K562 (cell line): ENCODE results near the gene BCL11A. TPM values are rescaled to one million over a fixed set of nuclear protein-coding genes. Genes with fewer than 3 reads are reported as not detected.

Experiments used
- ATAC-seq: fragments of 200-7000 bp; cut with Tn5 transposase; 3 replicates; pipeline ENCODE4 v1.9.1; 2020; ENCODE audit warnings: moderate library complexity
- BruUV-seq: library from RNA; stranded (reverse); fragments of 400-500 nt; replicated peaks from 2 replicates; lab custom pipeline; 2021; lab: Mats Ljungman, UMichigan
- CTCF ChIA-PET: fragments of 300-600 bp; formaldehyde crosslinking; extraction: SDS; loops from one replicate; lab custom pipeline; 2021; ENCODE audit warnings: low intra/inter-chr PET ratio; lab: Yijun Ruan, JAX
- POLR2A ChIA-PET: fragments of 300-600, 350-650 bp; sonication (Branson Sonifier 250); formaldehyde crosslinking; extraction: SDS; loops from one replicate; lab custom pipeline; 2021; ENCODE audit warnings: antibody characterized with exemption, inconsistent platforms; lab: Yijun Ruan, JAX
- DNase-seq, 4 experiments: peaks; one replicate each; pipeline versions ENCODE4 v3.0.0 to v3.0.0-alpha.2; 2011 to 2018; ENCODE audit warnings: low spot score in 3 of 4, mixed read lengths in 3 of 4; ENCODE audit errors: extremely low read depth in 1 of 4
- FAIRE-seq: peaks from 2 replicates; lab custom pipeline; 2011; peaks lifted over from hg19 to GRCh38; lab: Jason Lieb, UNC
- H2AFZ ChIP-seq: 2 replicates; pipeline ENCODE4 v1.6.0; 2011; ENCODE audit warnings: low read depth, low read length, control low read depth, inconsistent platforms
- H3K27ac ChIP-seq: fragments of 200-600 bp; 3 replicates; pipeline ENCODE4 v1.8.0; 2011; ENCODE audit warnings: low read depth, mild to moderate bottlenecking, control low read depth, inconsistent platforms, low read length, moderate library complexity, mixed read lengths; ENCODE audit errors: extremely low read depth
- H3K27me3 ChIP-seq, 2 experiments: fragments of 300-600 bp in 1 of 2; 2 replicates in 1 of 2; 3 replicates in 1 of 2; pipeline versions ENCODE4 v1.6.0 to v1.8.0; 2011; ENCODE audit warnings: inconsistent platforms in 2 of 2, low read length in 2 of 2, mild to moderate bottlenecking in 1 of 2, mixed read lengths in 1 of 2, moderate library complexity in 1 of 2; ENCODE audit not compliant: control insufficient read depth in 2 of 2, insufficient read depth in 2 of 2
- H3K36me3 ChIP-seq: fragments of 300-600 bp; 3 replicates; pipeline ENCODE4 v1.8.0; 2011; ENCODE audit warnings: mild to moderate bottlenecking, low read length, inconsistent platforms; ENCODE audit not compliant: control insufficient read depth, insufficient read depth
- H3K4me1 ChIP-seq, 2 experiments: fragments of 200-600 bp in 1 of 2; replicated peaks in 1 of 2; 2 replicates in 1 of 2; 3 replicates in 1 of 2; pipeline versions ENCODE4 v1.5.1 to v1.8.0; 2011; ENCODE audit warnings: inconsistent platforms in 2 of 2, low read length in 2 of 2, mild to moderate bottlenecking in 1 of 2, mixed read lengths in 1 of 2, moderate library complexity in 1 of 2; ENCODE audit not compliant: control insufficient read depth in 2 of 2, insufficient read depth in 2 of 2
- H3K4me2 ChIP-seq: 2 replicates; pipeline ENCODE4 v1.6.1; 2011; ENCODE audit warnings: low read length, control low read depth, inconsistent platforms, mixed read lengths; ENCODE audit not compliant: insufficient read depth
- H3K4me3 ChIP-seq: fragments of 200-600 bp; sonication (generic), shearing (Covaris generic); 2 replicates; pipeline ENCODE4 v1.5.1; 2016; ENCODE audit warnings: control low read depth, inconsistent platforms
- H3K79me2 ChIP-seq: fragments of 200-600 bp; 3 replicates; pipeline ENCODE4 v1.8.0; 2011; ENCODE audit warnings: low read length, inconsistent platforms; ENCODE audit not compliant: control insufficient read depth, insufficient read depth
- H3K9ac ChIP-seq, 2 experiments: 2 replicates each; pipeline versions ENCODE4 v1.6.0 to v1.6.1; 2011; ENCODE audit warnings: low read depth in 2 of 2, low read length in 2 of 2, control low read depth in 1 of 2, inconsistent platforms in 1 of 2, mild to moderate bottlenecking in 1 of 2, mixed read lengths in 1 of 2; ENCODE audit not compliant: insufficient read depth in 1 of 2
- H3K9me1 ChIP-seq: one replicate; pipeline ENCODE4 v1.6.0; 2011; ENCODE audit warnings: inconsistent platforms, mild to moderate bottlenecking, low read length, moderate library complexity; ENCODE audit not compliant: control insufficient read depth, insufficient read depth
- H3K9me3 ChIP-seq: replicated peaks from 2 replicates; pipeline ENCODE4 v1.5.1; 2011; ENCODE audit warnings: low read depth, low read length, inconsistent platforms; ENCODE audit not compliant: control insufficient read depth, insufficient read depth
- H4K20me1 ChIP-seq: replicated peaks from 2 replicates; pipeline ENCODE4 v1.6.1; 2011; ENCODE audit warnings: low read length, inconsistent platforms, mixed read lengths; ENCODE audit not compliant: control insufficient read depth, insufficient read depth
- CTCF ChIP-seq, 3 experiments: IDR thresholded peaks in 2 of 3; conservative IDR thresholded peaks in 1 of 3; 2 replicates each; pipeline ENCODE4 v1.5.1; 2011 to 2012; ENCODE audit warnings: low read length in 3 of 3, mild to moderate bottlenecking in 3 of 3, control low read depth in 2 of 3, improper control_type of control experiment in 1 of 3, inconsistent platforms in 1 of 3, low read depth in 1 of 3, mixed read lengths in 1 of 3, moderate library complexity in 1 of 3; ENCODE audit not compliant: insufficient read depth in 2 of 3
- CXXC5 ChIP-seq: fragments of 250-450 bp; sonication (Bioruptor Pico); IDR thresholded peaks from 2 replicates; pipeline ENCODE4 v1.8.0; 2022; ENCODE audit warnings: inconsistent platforms, mild to moderate bottlenecking, moderate library complexity
- DLX4 ChIP-seq: fragments of 250-450 bp; sonication (Bioruptor Pico); IDR thresholded peaks from 2 replicates; pipeline ENCODE4 v1.6.1; 2021; ENCODE audit warnings: mild to moderate bottlenecking
- EGR1 ChIP-seq: fragments of 450-650 bp; conservative IDR thresholded peaks from 2 replicates; pipeline ENCODE4 v1.6.1; 2017; ENCODE audit warnings: mild to moderate bottlenecking
- ETV1 ChIP-seq: fragments of 450-650 bp; conservative IDR thresholded peaks from 2 replicates; pipeline ENCODE4 v1.6.1; 2016; ENCODE audit warnings: missing genetic modification characterization, control low read depth, low read depth, missing compliant biosample characterization
- JUN ChIP-seq, 2 experiments: sonication (generic) in 1 of 2; formaldehyde crosslinking in 1 of 2; IDR thresholded peaks; 2 replicates each; pipeline versions ENCODE4 v1.6.1 to v1.8.0; 2012 to 2022; ENCODE audit warnings: borderline replicate concordance in 2 of 2, mild to moderate bottlenecking in 2 of 2, improper control_type of control experiment in 1 of 2, low read depth in 1 of 2, low read length in 1 of 2, missing genetic modification reagents in 1 of 2
- MAZ ChIP-seq, 2 experiments: fragments of 450-650 bp in 1 of 2; sonication (generic) in 1 of 2; formaldehyde crosslinking; IDR thresholded peaks in 1 of 2; conservative IDR thresholded peaks in 1 of 2; 2 replicates each; pipeline versions ENCODE4 v1.4.0 to v1.5.0; 2020; ENCODE audit warnings: mild to moderate bottlenecking in 1 of 2, missing genetic modification reagents in 1 of 2
- RAD21 ChIP-seq, 2 experiments: fragments of 250-450 bp in 1 of 2; fragments of 450-650 bp in 1 of 2; sonication (Bioruptor Pico) in 1 of 2; formaldehyde crosslinking in 1 of 2; IDR thresholded peaks in 1 of 2; conservative IDR thresholded peaks in 1 of 2; 2 replicates each; pipeline versions ENCODE4 v1.4.0 to v1.8.0; 2020 to 2022; ENCODE audit warnings: mild to moderate bottlenecking in 2 of 2, moderate library complexity in 1 of 2
- STAG1 ChIP-seq: sonication (generic); formaldehyde crosslinking; IDR thresholded peaks from 2 replicates; pipeline ENCODE4 v1.5.0; 2020; ENCODE audit warnings: missing genetic modification reagents, borderline replicate concordance
- TRIM24 ChIP-seq, 2 experiments: fragments of 450-650 bp; IDR thresholded peaks; 2 replicates each; pipeline ENCODE4 v1.6.1; 2016
- VEZF1 ChIP-seq: fragments of 200-800 bp; sonication (Bioruptor generic); IDR thresholded peaks from 2 replicates; pipeline ENCODE4 v1.6.1; 2017; ENCODE audit warnings: missing genetic modification characterization, missing compliant biosample characterization
- YY1 ChIP-seq, 3 experiments: IDR thresholded peaks; 2 replicates each; pipeline ENCODE4 v1.6.1; 2011; ENCODE audit warnings: low read length in 2 of 3, mild to moderate bottlenecking in 2 of 3, moderate library complexity in 2 of 3, borderline replicate concordance in 1 of 3, control low read depth in 1 of 3, low read depth in 1 of 3; ENCODE audit not compliant: insufficient read depth in 3 of 3, insufficient replicate concordance in 2 of 3, control insufficient read depth in 1 of 3, insufficient read length in 1 of 3; ENCODE audit errors: extremely low read depth in 1 of 3
- WGBS: fragments of 100-300 bp; shearing (Covaris generic); methylation state at CpG from one replicate; pipeline ENCODE4 v1.1.6; 2016; ENCODE audit warnings: low coverage, mixed read lengths; ENCODE audit not compliant: insufficient coverage; ENCODE audit errors: missing lambda C conversion rate; 5-methylcytosine and 5-hydroxymethylcytosine counted together
- in situ Hi-C: fragments of 300-500 bp; cut with MboI; formaldehyde crosslinking; loops from 4 replicates; pipeline ENCODE4 v1.15.0; 2018; ENCODE audit warnings: inconsistent platforms, mixed read lengths
- intact Hi-C: fragments of 100-400 bp; cut with micrococcal nuclease; formaldehyde crosslinking; loops from 2 replicates; pipeline ENCODE4 v1.14.2; 2022
- polyA plus RNA-seq, 8 experiments: library from polyadenylated mRNA; depleted of rRNA in 4 of 8; stranded (reverse) in 5 of 8; unstranded in 3 of 8; fragments of >200 nt; fragmentation: Nextera tagmentation in 2 of 8; fragmentation: Illumina TruSeq in 1 of 8; extraction: Ambion mirVana in 2 of 8; extraction: Trizol in 1 of 8; gene quantifications; 2 replicates each; pipeline versions ENCODE4 v1.2.1 to v1.2.3, GENCODE V29; 2011 to 2014; ENCODE audit warnings: inconsistent platforms in 1 of 8, missing spikeins in 1 of 8
- total RNA-seq, 7 experiments: library from RNA; depleted of rRNA in 6 of 7; stranded (reverse); fragments of >200 nt in 6 of 7; fragmentation: Illumina TruSeq in 2 of 7; extraction: Trizol in 2 of 7; gene quantifications; 2 replicates each; pipeline versions ENCODE4 v1.2.1 to v1.2.3, GENCODE V29; 2011 to 2021; ENCODE audit warnings: low replicate concordance in 1 of 7

BCL11A gene
- total and polyA plus RNA-seq, 9 of the 15 experiments (the other 6 are each of a cell fraction or from before 2014, with no cell fraction given) = 0.13 TPM; not detected in 8

- no peak for TF ChIP-seq DLX4 (CRISPR knock-in tag)
Measured at GRCh38 chr2:60550984-60551239, 2.5 kb downstream of the BCL11A start (continued).

- WGBS = 15% methylated on average over 20 of the region's 62 CpGs
- no peaks in the 10 kb centered on the region for H3K36me3 ChIP-seq
- ChIA-PET CTCF (no interaction called here), POLR2A (interaction anchor here (0.6 kb wide), 1 partner anchor 1658 kb away, joined by 3 read pairs; no protein-coding TSS in a partner anchor)
- no peaks in the 10 kb centered on the region for H3K9me1 ChIP-seq
- H3K4me3 ChIP-seq = peak overlapping the region; percentile 29
- BruUV-seq = no TSS peak
- no peaks in the 10 kb centered on the region for H3K9me3 ChIP-seq
- no peak for FAIRE-seq
- peak; percentile 76 for ATAC-seq
- peak overlapping the region; percentile 5; the same call in 1 of the 2 replicates for H3K4me2 ChIP-seq
- H3K27me3 ChIP-seq = peaks cover 29 to 32% of the 10 kb centered on the region in 2 experiments; a peak in 4 of 5 replicates
- no peak overlapping the region; the same call in 1 of the 2 replicates for H2AFZ ChIP-seq
- in situ Hi-C loops (no loop called here), intact Hi-C loops (no loop called here)
- H3K9ac ChIP-seq = 0 out of 4 replicates have a peak overlapping the region, but pooled peaks of 1 of the 2 experiments have one; percentile 27
- peak; percentile 30 to 47 (median 41) for DNase-seq
- H4K20me1 ChIP-seq = no peaks in the 10 kb centered on the region
- no peaks in the 10 kb centered on the region for H3K79me2 ChIP-seq
- peaks cover 0 to 33% of the 10 kb centered on the region in 2 experiments; a peak in 2 of 5 replicates for H3K4me1 ChIP-seq
- H3K27ac ChIP-seq = no peak overlapping the region
- TF ChIP-seq TRIM24 (IDR thresholded peaks at IDR 0.05) (no peak), CTCF (IDR thresholded peaks at IDR 0.05 in 2 of 3, conservative IDR thresholded peaks at IDR 0.05 in 1 of 3; ENCODE audit: insufficient read depth in 2 of 3, low read depth in 1 of 3, low read length in 3 of 3) (peak; percentile 32 to 52 (median 44); a peak in 5 of 6 replicates), EGR1 (no peak), YY1 (IDR thresholded peaks at IDR 0.05; ENCODE audit: borderline replicate concordance in 1 of 3, control insufficient read depth in 1 of 3, extremely low read depth in 1 of 3, insufficient read depth in 3 of 3, insufficient read length in 1 of 3, insufficient replicate concordance in 2 of 3, low read depth in 1 of 3, low read length in 2 of 3) (peak in 1 of 3 experiments; percentile 12), RAD21 (CRISPR knock-in tag; conservative IDR thresholded peaks at IDR 0.05 in 1 of 2, IDR thresholded peaks at IDR 0.05 in 1 of 2) (peak; percentile 49 to 54), ETV1 (tag) (peak; percentile 74), MAZ (CRISPR knock-in tag; conservative IDR thresholded peaks at IDR 0.05 in 1 of 2, IDR thresholded peaks at IDR 0.05 in 1 of 2) (peak in 1 of 2 experiments; percentile 15; a peak in 1 of 4 replicates), CXXC5 (CRISPR knock-in tag) (0 out of 2 replicates have a peak, but pooled peaks have one; percentile 11), STAG1 (peak; percentile 16; the same call in 1 of the 2 replicates), VEZF1 (CRISPR knock-in tag) (peak; percentile 81), JUN (IDR thresholded peaks at IDR 0.05; ENCODE audit: borderline replicate concordance, low read depth, low read length) (no peak), JUN (CRISPR knock-in tag; IDR thresholded peaks at IDR 0.05; ENCODE audit: borderline replicate concordance) (no peak)
Measured at GRCh38 chr2:60550178-60550983, 3.1 kb downstream of the BCL11A start.
